Esophagus squamous epithelium (tissue), 5 donors: ENCODE measurements around the gene APOL4. TPM values are rescaled to one million over a fixed set of nuclear protein-coding genes. Genes with fewer than 3 reads are reported as not detected.

Experiments
- DNase-seq: peaks from one replicate; lab custom pipeline; 2025; lab: John Stamatoyannopoulos, UW
- H3K27ac ChIP-seq, 4 donors: fragments of 200-600 bp; sonication (generic); one replicate each; pipeline ENCODE4 v1.5.1; 2016 to 2019; ENCODE audit warnings: mild to moderate bottlenecking in 1 of 4
- H3K27me3 ChIP-seq, 4 donors: fragments of 200-600 bp; sonication (generic); 1 replicate in 3 of 4; 2 replicates in 1 of 4; pipeline versions ENCODE4 v1.5.1 to v1.6.0; 2017 to 2021; ENCODE audit warnings: antibody characterized with exemption in 1 of 4
- H3K36me3 ChIP-seq, 3 donors: fragments of 200-600 bp; sonication (generic); one replicate each; pipeline ENCODE4 v1.5.1; 2016 to 2019
- H3K4me1 ChIP-seq, 3 donors: fragments of 200-600 bp; sonication (generic); one replicate each; pipeline ENCODE4 v1.5.1; 2017 to 2019
- H3K4me3 ChIP-seq, 4 donors: fragments of 200-600 bp; sonication (generic); 1 replicate in 3 of 4; 2 replicates in 1 of 4; pipeline ENCODE4 v1.5.1; 2016 to 2019; ENCODE audit warnings: mild to moderate bottlenecking in 2 of 4, moderate library complexity in 1 of 4
- H3K9me3 ChIP-seq, 3 donors: fragments of 200-600 bp; sonication (generic); one replicate each; pipeline ENCODE4 v1.5.1; 2016 to 2019
- POLR2A ChIP-seq, 4 donors: fragments of 450-650 bp; IDR thresholded peaks; one replicate each; pipeline ENCODE4 v1.6.1; 2017; ENCODE audit warnings: antibody characterized with exemption in 4 of 4, mild to moderate bottlenecking in 4 of 4, moderate library complexity in 3 of 4
- WGBS, 2 donors: methylation state at CpG; one replicate each; pipeline ENCODE4 v1.1.5; 2018; 5-methylcytosine and 5-hydroxymethylcytosine counted together
- intact Hi-C: fragments of 100-400 bp; cut with DNase I; formaldehyde crosslinking; loops from one replicate; pipeline ENCODE4 v1.15.0; 2022
- total RNA-seq, 4 donors: library from RNA; depleted of rRNA; stranded (reverse); fragments of >200 nt; gene quantifications; one replicate each; pipeline ENCODE4 v1.1.0, GENCODE V29; 2016
- TF ChIP-seq, protein P1 (sequence below), 6 experiments: fragments of 450-650 bp in 4 of 6; fragments of 200-600 bp in 2 of 6; sonication (generic) in 2 of 6; IDR thresholded peaks; one replicate each; pipeline ENCODE4 v1.5.1; 2016 to 2019; ENCODE audit warnings: antibody characterized with exemption in 6 of 6, mild to moderate bottlenecking in 4 of 6, moderate library complexity in 4 of 6
- donor health status: DM: yes; HTN: yes; CAD: no.

APOL4 gene
- total RNA-seq, 4 donors from 2014 or later, result 0.45 to 10.3 (median 2.1) TPM

DNA sequence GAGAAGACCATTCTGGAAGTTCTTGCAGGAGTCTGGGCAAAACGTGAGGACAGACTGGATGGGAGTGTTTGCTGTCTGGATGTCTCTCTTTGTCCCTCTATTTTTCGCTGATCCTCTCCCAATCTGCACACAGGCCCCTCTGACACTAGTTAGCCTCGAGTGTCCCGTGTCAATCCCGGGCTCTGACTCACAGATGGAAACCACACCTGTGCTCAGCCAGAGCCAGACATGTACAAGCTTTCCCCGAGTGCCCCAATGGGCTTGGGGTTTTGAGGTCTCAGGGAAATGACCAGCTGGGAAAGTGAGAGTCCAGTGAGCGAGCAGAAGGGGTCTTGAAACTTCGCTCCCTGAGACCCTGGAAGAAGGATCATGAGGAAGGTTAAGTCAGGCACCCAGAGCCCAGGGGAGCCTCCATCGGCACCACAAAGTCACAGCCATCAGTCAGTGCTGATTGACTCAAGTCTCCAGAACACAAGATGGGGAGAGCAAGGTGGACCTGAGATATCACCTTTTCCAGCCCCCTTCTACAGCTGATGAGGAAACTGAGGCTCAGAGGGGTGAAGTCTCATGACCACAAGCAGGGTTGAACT, 23.8 kb upstream of the APOL4 start:
- Histone ChIP-seq H3K4me1 (peaks cover 0 to 11% (median 3%) of the 10 kb centered on the region in 3 donors), H3K9me3 (no peaks in the 10 kb centered on the region), H3K27me3 (no peaks in the 10 kb centered on the region), H3K27ac (no peak overlapping the region), H3K4me3 (no peak overlapping the region), H3K36me3 (peaks cover under 1 to 43% (median 9%) of the 10 kb centered on the region in 3 donors)
- TF ChIP-seq, protein P1, sequence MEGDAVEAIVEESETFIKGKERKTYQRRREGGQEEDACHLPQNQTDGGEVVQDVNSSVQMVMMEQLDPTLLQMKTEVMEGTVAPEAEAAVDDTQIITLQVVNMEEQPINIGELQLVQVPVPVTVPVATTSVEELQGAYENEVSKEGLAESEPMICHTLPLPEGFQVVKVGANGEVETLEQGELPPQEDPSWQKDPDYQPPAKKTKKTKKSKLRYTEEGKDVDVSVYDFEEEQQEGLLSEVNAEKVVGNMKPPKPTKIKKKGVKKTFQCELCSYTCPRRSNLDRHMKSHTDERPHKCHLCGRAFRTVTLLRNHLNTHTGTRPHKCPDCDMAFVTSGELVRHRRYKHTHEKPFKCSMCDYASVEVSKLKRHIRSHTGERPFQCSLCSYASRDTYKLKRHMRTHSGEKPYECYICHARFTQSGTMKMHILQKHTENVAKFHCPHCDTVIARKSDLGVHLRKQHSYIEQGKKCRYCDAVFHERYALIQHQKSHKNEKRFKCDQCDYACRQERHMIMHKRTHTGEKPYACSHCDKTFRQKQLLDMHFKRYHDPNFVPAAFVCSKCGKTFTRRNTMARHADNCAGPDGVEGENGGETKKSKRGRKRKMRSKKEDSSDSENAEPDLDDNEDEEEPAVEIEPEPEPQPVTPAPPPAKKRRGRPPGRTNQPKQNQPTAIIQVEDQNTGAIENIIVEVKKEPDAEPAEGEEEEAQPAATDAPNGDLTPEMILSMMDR (IDR thresholded peaks at IDR 0.05), result no peak
- intact Hi-C loops, result loop anchor here (10.0 kb wide), 1 partner anchor 71 kb away; no protein-coding TSS in a partner anchor
- DNase-seq, result no peak
- 69 to 75% methylated on average over 7 to 9 of the region's 9 CpGs for WGBS, 2 donors

DNA sequence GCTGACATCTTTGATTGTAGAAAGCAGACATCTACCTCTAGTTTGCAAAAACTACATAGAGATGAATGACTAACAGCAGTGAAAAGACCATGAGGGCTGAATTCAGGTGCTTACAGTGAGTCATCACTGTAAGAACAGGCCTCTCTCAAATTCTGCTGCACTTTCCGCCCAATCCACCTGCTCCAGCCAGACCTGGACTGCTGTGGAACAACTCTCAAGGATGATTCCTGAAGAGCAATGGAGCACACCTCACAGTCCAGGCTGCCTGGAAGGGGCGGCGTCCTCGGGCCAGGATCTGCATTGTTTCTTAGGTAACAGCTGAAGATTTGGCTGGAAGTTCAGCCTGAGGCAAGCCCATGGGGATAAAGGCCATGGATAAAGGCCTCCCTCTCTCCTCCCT, 22.6 kb upstream of the APOL4 start:
- Histone ChIP-seq H3K4me1 (peaks cover 0 to 14% (median 3%) of the 10 kb centered on the region in 3 donors), H3K36me3 (peaks cover 0 to 32% (median 9%) of the 10 kb centered on the region in 3 donors), H3K9me3 (no peaks in the 10 kb centered on the region), H3K27ac (no peak overlapping the region), H3K4me3 (no peak overlapping the region), H3K27me3 (no peaks in the 10 kb centered on the region)
- TF ChIP-seq POLR2A (IDR thresholded peaks at IDR 0.05), result no peak
- TF ChIP-seq, protein P1 (IDR thresholded peaks at IDR 0.05), result no peak
- DNase-seq, result no peak
- WGBS, 2 donors, result 61 to 67% methylated on average over 1 to 4 of the region's 4 CpGs
- intact Hi-C loops, result loop anchor here (10.0 kb wide), 1 partner anchor 69 kb away; no protein-coding TSS in a partner anchor

DNA sequence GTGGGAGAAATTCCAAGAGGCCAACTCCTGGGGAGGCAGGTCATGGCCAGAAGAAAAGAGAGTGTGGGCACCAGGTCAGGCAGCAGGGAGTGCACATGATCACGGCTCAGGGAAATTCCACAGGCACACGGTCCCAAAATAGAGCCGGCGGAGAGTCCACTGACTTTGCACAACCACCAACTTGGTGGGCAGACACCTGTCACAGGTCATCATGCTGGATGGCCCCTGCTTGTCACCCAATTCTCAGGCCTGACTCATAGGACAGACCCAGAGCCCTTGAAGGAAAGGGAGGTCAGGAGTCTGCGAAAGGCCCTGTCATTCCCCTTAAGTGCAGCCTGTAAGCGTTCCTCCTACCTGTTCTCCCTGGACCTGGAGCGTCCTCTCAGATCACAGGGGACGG, 21.9 kb upstream of the APOL4 start:
- DNase-seq, result no peak
- H3K4me1 ChIP-seq, result peaks cover 0 to 14% (median 3%) of the 10 kb centered on the region in 3 donors
- H3K9me3 ChIP-seq, result no peaks in the 10 kb centered on the region
- WGBS, 2 donors, result 65 to 95% methylated on average over 5 to 7 of the region's 8 CpGs
- H3K27me3 ChIP-seq, result no peaks in the 10 kb centered on the region
- intact Hi-C loops, result loop anchor here (10.0 kb wide), 1 partner anchor 69 kb away; no protein-coding TSS in a partner anchor
- H3K4me3 ChIP-seq, result no peak overlapping the region
- no peak for TF ChIP-seq POLR2A (IDR thresholded peaks at IDR 0.05)
- TF ChIP-seq, protein P1 (IDR thresholded peaks at IDR 0.05), result no peak
- peaks cover 0 to 24% (median 9%) of the 10 kb centered on the region in 3 donors for H3K36me3 ChIP-seq
- H3K27ac ChIP-seq, result no peak overlapping the region

DNA sequence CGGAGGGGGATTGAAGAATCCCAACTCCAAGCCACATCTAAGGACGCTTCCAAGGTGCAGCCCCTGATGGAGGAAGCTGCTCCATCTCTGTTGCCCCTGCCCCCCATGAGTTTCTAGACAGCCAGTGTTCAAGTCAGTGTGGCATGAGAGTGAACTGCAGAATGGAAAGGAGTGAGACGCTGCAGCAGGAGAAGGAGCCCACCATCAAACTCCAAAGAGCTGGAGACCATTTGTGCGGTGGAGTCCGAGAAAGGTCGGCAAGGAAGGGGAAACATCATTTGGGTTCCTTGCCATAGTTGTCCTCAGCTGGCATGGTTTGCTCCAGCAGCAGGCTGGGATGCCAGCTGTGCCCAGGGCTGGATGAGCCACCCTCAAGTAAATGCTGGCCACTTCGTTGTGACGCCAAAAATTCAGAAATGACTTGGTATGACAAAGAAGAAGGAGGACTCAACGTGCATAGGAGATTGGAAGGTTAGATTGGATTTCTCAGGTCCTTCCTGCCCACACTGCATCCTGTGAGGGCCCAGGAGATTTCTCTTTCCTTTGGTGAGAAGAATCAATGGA, 21.4 kb upstream of the APOL4 start:
- DNase-seq, result no peak
- no peaks in the 10 kb centered on the region for H3K27me3 ChIP-seq
- peaks cover 0 to 14% (median 3%) of the 10 kb centered on the region in 3 donors for H3K4me1 ChIP-seq
- TF ChIP-seq POLR2A (IDR thresholded peaks at IDR 0.05), result no peak
- TF ChIP-seq, protein P1 (IDR thresholded peaks at IDR 0.05), result no peak
- 84 to 88% methylated on average over 9 of the region's 9 CpGs for WGBS, 2 donors
- no peak overlapping the region for H3K4me3 ChIP-seq
- H3K27ac ChIP-seq, result no peak overlapping the region
- intact Hi-C loops, result loop anchor here (10.0 kb wide), 1 partner anchor 68 kb away; no protein-coding TSS in a partner anchor
- no peaks in the 10 kb centered on the region for H3K9me3 ChIP-seq
- peaks cover 0 to 19% (median 8%) of the 10 kb centered on the region in 3 donors for H3K36me3 ChIP-seq
